Muscle of back (tissue), 11 donors: ENCODE results near the gene MAP2K7. TPM values are rescaled to one million over a fixed set of nuclear protein-coding genes. Genes with fewer than 3 reads are reported as not detected.
A peak's percentile ranks its signal among the peaks of the same experiment; 100 is the strongest.

Experiments
- DNase-seq, 3 donors: peaks; one replicate each; pipeline versions ENCODE4 v3.0.0 to v3.0.0-alpha.2; 2013
- polyA plus RNA-seq, 10 donors: library from polyadenylated mRNA; unstranded; fragments of 120-200 nt; gene quantifications; one replicate each; pipeline ENCODE4 v1.2.1, GENCODE V29; 2013; ENCODE audit not compliant: insufficient read length in 10 of 10

MAP2K7 gene
- polyA plus RNA-seq, 10 donors = 14.9 to 24.6 (median 20.6) TPM

DNA sequence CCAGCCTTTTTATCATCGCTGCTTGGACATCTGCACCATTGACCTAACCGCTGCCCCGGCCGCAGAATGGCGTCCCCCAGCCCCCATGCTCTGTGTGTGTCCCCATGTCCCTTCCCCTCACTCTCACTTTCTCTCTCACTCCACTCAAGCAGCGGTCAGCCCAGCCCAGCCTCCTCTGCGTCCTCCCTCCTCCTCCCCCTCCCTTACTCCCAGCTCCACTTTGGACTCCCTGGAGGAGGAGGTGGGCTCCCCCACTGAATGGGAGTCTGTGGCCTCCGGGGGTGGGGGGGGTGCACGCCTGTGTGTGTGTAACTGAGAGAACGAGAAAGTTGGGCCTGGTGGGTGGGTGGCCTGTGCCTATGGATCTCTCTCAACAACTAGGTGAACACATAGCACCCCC lies 2.2 kb downstream of the MAP2K7 start:
- peak in 1 of 3 donors; percentile 3 for DNase-seq

GRCh38 chr19:7907122-7907521 lies 3.4 kb downstream of the MAP2K7 start:
- no peak for DNase-seq

- DNase-seq = no peak
Observed at GRCh38 chr19:7907544-7907943, 3.9 kb downstream of the MAP2K7 start.

GRCh38 chr19:7908078-7908699 lies 4.5 kb downstream of the MAP2K7 start:
- no peak for DNase-seq

DNA sequence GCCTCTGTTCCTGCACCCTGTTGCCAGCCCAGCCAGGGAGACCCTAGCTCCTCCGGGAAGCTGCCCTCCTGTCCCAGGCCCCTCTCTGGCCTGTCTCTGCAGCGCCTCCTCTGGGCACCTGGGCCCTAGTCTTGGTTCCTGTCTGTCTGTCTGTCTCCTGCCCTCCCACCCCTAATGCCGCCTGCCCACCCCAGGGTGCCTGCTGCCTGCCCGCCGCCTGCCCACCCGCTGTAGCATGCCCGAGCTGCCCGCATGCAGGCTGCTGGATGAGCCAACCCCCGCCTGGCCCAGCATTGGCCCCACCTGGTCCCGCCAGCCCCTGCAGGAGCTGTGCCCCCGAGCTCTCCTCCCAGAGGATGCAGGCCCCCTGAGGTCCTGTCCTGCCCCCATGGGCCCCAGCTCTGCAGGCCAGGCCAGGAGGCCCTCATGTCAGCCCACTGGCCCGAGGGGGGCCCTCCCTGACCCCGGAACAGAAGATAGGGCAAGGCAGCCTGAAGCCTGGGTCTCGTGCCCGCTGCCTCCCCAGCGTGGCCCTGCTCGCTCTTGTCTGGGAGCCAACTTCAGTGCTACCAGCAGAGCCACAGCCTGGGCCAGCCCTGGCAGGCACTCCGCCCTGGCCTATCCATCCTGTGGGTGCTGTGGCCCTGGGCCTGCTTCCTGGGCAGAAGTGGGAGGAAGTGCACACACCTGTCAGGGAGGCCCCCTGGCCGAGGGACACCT lies 5.2 kb downstream of the MAP2K7 start:
- DNase-seq = no peak

DNA sequence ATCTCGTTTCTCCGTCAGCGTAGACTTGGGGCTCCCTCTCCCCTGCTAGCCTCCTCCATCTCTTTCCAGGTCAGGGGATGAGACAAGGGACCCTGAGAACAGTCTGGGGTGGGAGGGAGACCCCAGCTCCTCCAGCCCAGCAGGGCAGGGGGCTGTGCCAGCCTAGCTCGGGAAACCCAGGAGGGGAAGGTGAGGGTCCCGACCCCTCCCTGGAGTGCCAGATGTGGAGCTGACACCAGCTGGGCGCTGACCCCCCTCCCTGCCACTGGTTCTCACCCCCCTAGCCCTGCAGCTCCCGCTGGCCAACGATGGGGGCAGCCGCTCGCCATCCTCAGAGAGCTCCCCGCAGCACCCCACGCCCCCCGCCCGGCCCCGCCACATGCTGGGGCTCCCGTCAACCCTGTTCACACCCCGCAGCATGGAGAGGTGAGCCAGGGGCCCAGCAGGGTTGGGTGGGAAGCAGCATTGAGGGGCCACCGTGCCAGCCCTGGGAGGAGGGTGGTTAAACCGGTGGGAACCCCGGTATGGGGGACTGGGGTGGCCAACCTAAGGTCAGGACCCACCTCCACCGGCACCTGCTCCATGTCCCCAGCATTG lies 5.9 kb downstream of the MAP2K7 start:
- no peak for DNase-seq

GRCh38 chr19:7910321-7911161 lies 6.9 kb downstream of the MAP2K7 start:
- DNase-seq = no peak

DNA sequence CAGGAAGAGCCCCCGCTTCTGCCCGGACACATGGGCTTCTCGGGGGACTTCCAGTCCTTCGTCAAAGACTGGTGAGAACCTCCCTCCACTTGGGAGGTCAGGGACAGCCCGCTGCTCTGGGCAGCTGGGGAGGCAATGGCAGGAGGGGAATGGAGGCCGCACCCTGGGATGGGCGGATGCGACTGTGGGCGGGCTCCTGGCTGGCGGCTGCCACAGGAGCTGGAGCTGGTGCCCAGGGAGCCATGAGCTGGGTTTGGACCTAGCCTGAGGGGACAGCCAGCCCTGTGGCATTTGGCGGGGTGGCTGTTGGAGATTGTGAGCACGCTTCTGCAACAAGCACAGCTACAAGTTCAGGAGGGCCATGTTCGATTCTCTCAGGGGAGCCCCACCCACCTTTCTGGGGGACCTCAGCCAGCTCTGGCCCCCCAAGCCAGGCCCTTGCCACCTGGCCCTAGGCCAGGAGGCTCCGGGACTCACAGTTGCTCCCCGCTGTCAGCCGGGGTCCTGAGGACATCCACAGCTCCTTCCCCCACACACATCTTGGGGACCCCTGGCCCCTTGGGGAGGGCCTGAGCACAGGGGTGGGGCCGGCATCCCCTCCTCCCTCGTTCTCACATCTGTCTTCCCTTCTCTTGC lies 7.9 kb downstream of the MAP2K7 start:
- no peak for DNase-seq

GRCh38 chr19:7912144-7912696 lies 8.5 kb downstream of the MAP2K7 start:
- no peak for DNase-seq

DNA sequence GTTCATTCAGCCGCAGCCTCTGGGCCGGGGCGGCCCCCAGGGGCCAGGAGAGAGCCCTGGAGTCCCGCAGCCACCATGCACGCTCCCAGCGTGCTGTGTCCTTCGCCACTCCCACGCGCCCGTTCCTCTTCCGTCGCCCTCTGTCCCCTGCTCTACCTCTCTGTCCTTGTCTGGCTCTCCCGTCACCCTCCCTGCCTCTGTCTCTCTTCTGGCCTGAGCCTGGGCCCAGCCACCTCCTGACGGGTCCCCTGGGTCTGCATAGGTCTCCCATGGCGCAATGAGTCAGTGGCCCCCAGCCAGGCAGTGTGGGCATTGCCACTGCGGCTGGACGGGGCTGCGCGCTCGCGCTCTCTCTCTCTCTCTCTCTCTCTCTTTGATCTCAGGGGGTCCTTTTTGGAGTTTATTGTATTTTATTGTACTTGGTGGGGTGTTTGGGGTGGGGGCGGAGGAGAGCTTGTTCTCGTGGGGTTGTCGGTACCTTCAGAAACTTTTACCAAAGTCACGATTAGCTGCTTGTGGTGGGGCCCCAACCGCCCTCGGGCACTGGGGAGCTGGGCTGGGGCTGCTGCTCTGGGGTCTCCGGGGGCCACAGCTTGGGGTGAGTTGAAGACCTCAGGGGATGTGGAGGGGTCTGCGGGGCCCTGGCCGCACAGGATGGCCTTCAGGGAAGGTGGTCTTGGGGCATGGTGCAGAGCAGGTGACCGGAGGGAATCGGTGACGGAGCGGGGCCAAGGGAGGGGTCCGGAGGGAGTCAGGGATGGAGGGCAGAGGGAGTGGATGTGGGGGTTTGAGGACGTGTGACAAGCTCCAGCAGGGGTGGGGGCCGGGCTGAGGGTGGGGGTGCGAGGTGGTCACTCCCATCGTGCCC lies 9.3 kb downstream of the MAP2K7 start:
- no peak for DNase-seq

DNA sequence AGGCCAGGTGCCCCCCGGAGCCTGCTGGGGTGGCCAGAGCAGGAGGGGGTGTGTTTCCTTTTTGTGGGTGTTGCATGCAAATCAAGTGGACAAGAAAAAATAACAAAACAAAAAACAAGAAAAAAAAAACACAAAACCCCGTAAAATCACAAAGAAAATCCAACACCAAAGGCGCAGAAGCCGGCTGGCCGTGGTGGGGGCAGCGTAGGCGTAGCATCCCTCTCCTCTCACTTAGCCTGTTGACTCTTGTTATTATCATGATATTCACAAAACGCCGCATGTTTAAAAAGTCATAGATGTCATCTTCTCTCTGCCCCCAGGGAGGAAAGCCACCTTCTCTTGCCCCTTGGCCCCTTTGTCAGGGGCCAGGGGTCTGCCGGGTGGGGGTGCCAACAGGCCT lies 10.0 kb downstream of the MAP2K7 start:
- no peak for DNase-seq

GRCh38 chr19:7914099-7914498 lies 10.4 kb downstream of the MAP2K7 start:
- no peak for DNase-seq

DNA sequence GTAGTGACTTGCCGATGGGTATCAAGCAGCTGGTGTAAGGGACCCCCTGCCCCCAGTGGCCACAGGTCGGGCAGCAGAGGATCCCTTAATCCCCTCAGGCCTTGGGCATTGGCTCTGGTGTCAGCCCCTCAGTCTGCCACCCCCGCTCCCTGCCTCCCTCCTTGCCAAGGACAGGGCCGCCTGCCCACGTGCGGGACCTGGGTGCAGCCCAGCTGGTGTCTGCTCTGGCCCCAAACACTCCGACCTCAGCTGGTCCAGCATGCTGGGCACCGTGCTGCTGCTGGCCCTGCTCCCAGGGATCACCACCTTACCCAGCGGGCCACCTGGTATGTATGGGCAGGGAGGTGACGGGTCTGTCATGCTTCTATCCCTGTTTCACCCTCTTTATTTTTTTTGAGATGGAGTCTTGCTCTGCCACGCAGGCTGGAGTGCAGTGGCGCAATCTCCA lies 10.9 kb downstream of the MAP2K7 start, which contains the start of gene TGFBR3L:
Gene TGFBR3L, plus strand, starts transcription at position 233 of the 448 bp plus-strand sequence.
- no peak for DNase-seq

- DNase-seq = no peak
Observed at GRCh38 chr19:7915250-7916102, 11.8 kb downstream of the MAP2K7 start.

- DNase-seq = no peak
Observed at GRCh38 chr19:7916103-7916954, 12.7 kb downstream of the MAP2K7 start.

DNA sequence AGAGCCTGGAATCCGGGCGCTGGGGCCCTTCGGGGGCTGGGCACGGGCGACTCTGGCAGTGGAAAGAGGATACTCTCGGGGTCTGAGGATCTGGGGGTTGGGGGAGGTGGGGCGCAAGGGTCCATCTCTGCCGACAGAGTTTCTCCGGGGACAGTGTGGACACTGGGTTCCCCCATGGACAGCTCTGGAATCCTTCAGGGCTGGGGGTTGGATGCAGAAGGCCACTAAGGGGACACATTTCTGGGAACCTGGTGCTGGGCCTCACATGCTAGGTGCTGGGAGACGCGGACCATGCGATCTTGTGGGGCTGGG lies 13.2 kb downstream of the MAP2K7 start:
- no peak for DNase-seq

DNA sequence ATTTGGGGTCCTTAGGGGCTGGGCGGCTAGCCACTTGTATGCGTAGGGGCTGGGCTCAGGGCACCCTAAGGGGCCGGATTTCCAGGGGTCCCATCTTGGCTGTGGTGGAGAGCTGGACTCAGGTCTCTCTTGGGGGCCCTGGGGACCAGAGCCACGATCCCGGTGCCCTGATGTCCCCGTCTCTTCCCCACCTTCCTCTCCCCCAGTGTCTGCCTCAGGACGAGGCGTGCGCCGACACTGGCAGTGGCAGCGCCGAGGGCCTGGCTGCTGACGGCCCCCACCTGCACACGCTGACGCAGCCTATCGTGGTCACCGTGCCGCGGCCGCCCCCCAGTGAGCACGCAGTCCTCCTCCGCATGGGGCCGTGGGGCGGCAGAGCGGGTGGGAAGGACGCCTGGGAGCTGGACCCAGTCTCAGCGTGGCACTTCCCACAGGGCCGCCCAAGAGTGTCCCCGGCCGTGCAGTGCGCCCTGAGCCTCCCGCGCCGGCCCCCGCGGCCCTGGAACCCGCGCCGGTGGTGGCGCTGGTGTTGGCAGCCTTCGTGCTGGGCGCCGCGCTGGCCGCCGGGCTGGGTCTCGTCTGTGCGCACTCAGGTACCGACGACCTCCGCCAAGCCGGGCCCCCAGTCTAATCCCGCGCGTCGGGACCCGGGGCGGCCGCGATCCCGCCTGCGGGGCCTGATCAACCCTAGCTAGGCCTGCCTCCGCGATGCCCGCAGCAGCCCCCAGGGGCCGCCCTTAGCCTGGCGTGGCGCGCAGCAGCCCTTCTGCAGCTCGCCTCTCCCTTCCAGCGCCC lies 13.8 kb downstream of the MAP2K7 start:
- DNase-seq = peak in 2 of 3 donors; percentile 19 to 52
